SHP77 treated with DMSO at 0.1 percent for 48 hours (cell line): Measurements from ENCODE around the gene FHOD3.

Experiments
- DNase-seq: peaks from one replicate; lab custom pipeline; 2025; lab: John Stamatoyannopoulos, UW

FHOD3 gene

GRCh38 chr18:36593641-36594040 is 296.1 kb downstream of the FHOD3 start:
- no peak for DNase-seq

- no peak for DNase-seq
Observed at GRCh38 chr18:36594621-36595020, 297.1 kb downstream of the FHOD3 start.

- no peak for DNase-seq
Observed at GRCh38 chr18:36595046-36595817, 297.7 kb downstream of the FHOD3 start.

- no peak for DNase-seq
Observed at GRCh38 chr18:36595818-36596215, 298.3 kb downstream of the FHOD3 start.

- DNase-seq: no peak
Observed at GRCh38 chr18:36597636-36598035, 300.1 kb downstream of the FHOD3 start.

- no peak for DNase-seq
Observed at GRCh38 chr18:36600548-36600947, 303.0 kb downstream of the FHOD3 start.

GRCh38 chr18:36601316-36601715 is 303.8 kb downstream of the FHOD3 start:
- DNase-seq: no peak

- DNase-seq: no peak
Observed at GRCh38 chr18:36602071-36602470, 304.6 kb downstream of the FHOD3 start.

GRCh38 chr18:36602620-36603019 is 305.1 kb downstream of the FHOD3 start:
- DNase-seq: no peak

- DNase-seq: no peak
Observed at GRCh38 chr18:36608107-36608506, 310.6 kb downstream of the FHOD3 start.

- DNase-seq: no peak
Observed at GRCh38 chr18:36610258-36610657, 312.7 kb downstream of the FHOD3 start.

GRCh38 chr18:36610661-36611060 is 313.1 kb downstream of the FHOD3 start:
- no peak for DNase-seq

GRCh38 chr18:36613069-36613468 is 315.6 kb downstream of the FHOD3 start:
- no peak for DNase-seq

- DNase-seq: no peak
Observed at GRCh38 chr18:36613810-36614209, 316.3 kb downstream of the FHOD3 start.

GRCh38 chr18:36620788-36621187 is 323.3 kb downstream of the FHOD3 start:
- no peak for DNase-seq

GRCh38 chr18:36622610-36623009 is 325.1 kb downstream of the FHOD3 start:
- no peak for DNase-seq

GRCh38 chr18:36623091-36623490 is 325.6 kb downstream of the FHOD3 start:
- no peak for DNase-seq

- DNase-seq: no peak
Observed at GRCh38 chr18:36623681-36624190, 326.2 kb downstream of the FHOD3 start.

GRCh38 chr18:36624451-36625167 is 327.1 kb downstream of the FHOD3 start:
- no peak for DNase-seq

- no peak for DNase-seq
Observed at GRCh38 chr18:36625386-36625785, 327.9 kb downstream of the FHOD3 start.

- DNase-seq: no peak
Observed at GRCh38 chr18:36627637-36628036, 330.1 kb downstream of the FHOD3 start.

- DNase-seq: no peak
Observed at GRCh38 chr18:36628435-36629137, 331.1 kb downstream of the FHOD3 start.

- DNase-seq: no peak
Observed at GRCh38 chr18:36629138-36629530, 331.6 kb downstream of the FHOD3 start.
